ENCODE data around the gene KDM4B.

DNA sequence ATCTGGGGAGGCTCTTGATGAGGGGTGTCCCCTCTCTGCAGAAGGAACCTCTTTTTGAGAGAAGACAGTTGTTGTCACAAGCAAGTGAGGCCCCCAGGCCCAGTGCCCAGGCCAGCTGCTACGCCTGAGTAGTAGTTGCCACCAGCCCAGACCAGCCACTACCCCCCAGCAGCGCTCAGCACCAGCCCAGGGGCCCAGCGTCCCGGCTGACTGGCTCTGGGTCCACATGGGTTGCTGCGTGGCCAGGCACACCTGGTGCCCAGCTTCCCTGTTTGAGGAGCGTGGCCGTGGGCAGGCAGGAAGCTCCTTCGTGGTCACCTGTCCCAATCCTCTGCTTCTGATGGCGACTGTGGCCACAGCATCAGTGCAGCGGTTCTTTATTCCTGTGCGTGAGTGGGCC, 84.7 kb downstream of the KDM4B start:
- TF ChIP-seq FOXK2 (IDR thresholded peaks at IDR 0.05) (no peak), ZNF384 (IDR thresholded peaks at IDR 0.05) (no peak), FOXM1 (IDR thresholded peaks at IDR 0.05; ENCODE audit: borderline replicate concordance) (no peak), NFRKB (IDR thresholded peaks at IDR 0.05) (no peak), TARDBP (IDR thresholded peaks at IDR 0.05) (no peak), HDGF (IDR thresholded peaks at IDR 0.05; ENCODE audit: borderline replicate concordance) (no peak), SUZ12 (IDR thresholded peaks at IDR 0.05) (no peak), BHLHE40 (IDR thresholded peaks at IDR 0.05; ENCODE audit: borderline replicate concordance) (no peak), LEF1 (IDR thresholded peaks at IDR 0.05; ENCODE audit: borderline replicate concordance) (no peak), ELF4 (IDR thresholded peaks at IDR 0.05) (no peak), FOXA1 (IDR thresholded peaks at IDR 0.05) (no peak), SP1 (IDR thresholded peaks at IDR 0.05) (no peak), CTBP1 (IDR thresholded peaks at IDR 0.05; ENCODE audit: borderline replicate concordance) (no peak)
